CD14-positive monocyte (primary cell): ENCODE measurements around the gene DPP8. TPM values are rescaled to one million over a fixed set of nuclear protein-coding genes. Genes with fewer than 3 reads are reported as not detected.

Experiments
- DNase-seq, 3 donors: peaks; one replicate each; pipeline ENCODE4 v3.0.0-alpha.2; 2011 to 2022
- H2AFZ ChIP-seq: 2 replicates; pipeline ENCODE4 v1.6.0; 2012; ENCODE audit warnings: mild to moderate bottlenecking, low read depth, low read length, inconsistent platforms; ENCODE audit not compliant: insufficient read depth, poor library complexity, severe bottlenecking
- H3K27ac ChIP-seq, 2 donors: 1 replicate in 1 of 2; 2 replicates in 1 of 2; pipeline ENCODE4 v1.5.1; 2012 to 2013; ENCODE audit warnings: low read length in 2 of 2, control low read depth in 1 of 2, inconsistent platforms in 1 of 2, low read depth in 1 of 2, mild to moderate bottlenecking in 1 of 2
- H3K27me3 ChIP-seq, 2 donors: one replicate each; pipeline versions ENCODE4 v1.6.0 to v1.6.1; 2011 to 2013; ENCODE audit warnings: low read length in 2 of 2; ENCODE audit not compliant: control insufficient read depth in 2 of 2, insufficient read depth in 2 of 2
- H3K36me3 ChIP-seq, 2 donors: replicated peaks in 1 of 2; 1 replicate in 1 of 2; 2 replicates in 1 of 2; pipeline versions ENCODE4 v1.5.1 to v1.6.1; 2012 to 2013; ENCODE audit warnings: low read length in 2 of 2, control low read depth in 1 of 2, inconsistent platforms in 1 of 2, mild to moderate bottlenecking in 1 of 2; ENCODE audit not compliant: insufficient read depth in 2 of 2, control insufficient read depth in 1 of 2
- H3K4me1 ChIP-seq, 2 donors: 1 replicate in 1 of 2; 2 replicates in 1 of 2; pipeline versions ENCODE4 v1.5.1 to v1.6.1; 2012 to 2013; ENCODE audit warnings: low read length in 2 of 2, control low read depth in 1 of 2, inconsistent platforms in 1 of 2, mild to moderate bottlenecking in 1 of 2, moderate library complexity in 1 of 2; ENCODE audit not compliant: insufficient read depth in 2 of 2, control insufficient read depth in 1 of 2
- H3K4me2 ChIP-seq: replicated peaks from 2 replicates; pipeline ENCODE3; 2012; ENCODE audit warnings: low read length, moderate library complexity, mild to moderate bottlenecking; ENCODE audit not compliant: poor library complexity, severe bottlenecking; ENCODE audit errors: extremely low read depth
- H3K4me3 ChIP-seq, 3 experiments: fragments of 200-600 bp in 1 of 3; sonication (generic) in 1 of 3; replicated peaks in 1 of 3; 1 replicate in 2 of 3; 2 replicates in 1 of 3; pipeline ENCODE4 v1.5.1; 2011 to 2013; ENCODE audit warnings: low read length in 3 of 3, mild to moderate bottlenecking in 3 of 3, control low read depth in 2 of 3, low read depth in 2 of 3, inconsistent platforms in 1 of 3, moderate library complexity in 1 of 3
- H3K79me2 ChIP-seq: 2 replicates; pipeline ENCODE4 v1.6.0; 2012; ENCODE audit warnings: mild to moderate bottlenecking, control low read depth, inconsistent platforms, low read length, moderate library complexity; ENCODE audit not compliant: insufficient read depth
- H3K9ac ChIP-seq: 2 replicates; pipeline ENCODE4 v1.6.0; 2017; ENCODE audit warnings: low read length, mild to moderate bottlenecking; ENCODE audit not compliant: insufficient read depth, poor library complexity, severe bottlenecking
- H3K9me3 ChIP-seq, 2 donors: replicated peaks in 1 of 2; 1 replicate in 1 of 2; 2 replicates in 1 of 2; pipeline versions ENCODE4 v1.5.1 to v1.6.1; 2012 to 2013; ENCODE audit warnings: low read length in 2 of 2, control low read depth in 1 of 2; ENCODE audit not compliant: control insufficient read depth in 1 of 2, insufficient read depth in 1 of 2
- H4K20me1 ChIP-seq: 2 replicates; pipeline ENCODE4 v1.6.0; 2012; ENCODE audit warnings: mild to moderate bottlenecking, low read length, control low read depth, moderate library complexity; ENCODE audit not compliant: insufficient read depth
- H3K27ac Mint-ChIP-seq, 7 donors: one replicate each; pipeline ENCODE4 v1.8.0; 2020; ENCODE audit warnings: mild to moderate bottlenecking in 7 of 7, mixed read lengths in 7 of 7, moderate library complexity in 6 of 7, inconsistent platforms in 2 of 7
- H3K27me3 Mint-ChIP-seq, 3 donors: one replicate each; pipeline ENCODE4 v1.8.0; 2021 to 2022; ENCODE audit warnings: low read depth in 3 of 3, mild to moderate bottlenecking in 3 of 3, mixed read lengths in 3 of 3, moderate library complexity in 3 of 3, inconsistent platforms in 1 of 3
- H3K36me3 Mint-ChIP-seq, 2 donors: one replicate each; pipeline ENCODE4 v1.8.0; 2020; ENCODE audit warnings: mixed read lengths in 2 of 2, inconsistent platforms in 1 of 2, mild to moderate bottlenecking in 1 of 2
- H3K4me1 Mint-ChIP-seq: one replicate; pipeline ENCODE4 v1.8.0; 2020; ENCODE audit warnings: mild to moderate bottlenecking, mixed read lengths
- H3K4me3 Mint-ChIP-seq, 2 donors: one replicate each; pipeline ENCODE4 v1.8.0; 2020; ENCODE audit warnings: mild to moderate bottlenecking in 2 of 2, mixed read lengths in 2 of 2, moderate library complexity in 1 of 2
- H3K9me3 Mint-ChIP-seq, 7 donors: one replicate each; pipeline ENCODE4 v1.8.0; 2020 to 2022; ENCODE audit warnings: mixed read lengths in 7 of 7, mild to moderate bottlenecking in 6 of 7, moderate library complexity in 6 of 7, inconsistent platforms in 2 of 7
- whole genome bisulfite sequencing: methylation state at CpG from one replicate; pipeline ENCODE4 v1.1.5; 2013; ENCODE audit warnings: missing lambda C conversion rate; ENCODE audit not compliant: insufficient coverage; 5-methylcytosine and 5-hydroxymethylcytosine counted together
- intact Hi-C, 2 donors: fragments of 100-400 bp; cut with micrococcal nuclease; formaldehyde crosslinking; loops; one replicate each; pipeline versions ENCODE4 v1.15.0 to v1.15.1; 2023
- polyA plus RNA-seq, 3 donors: library from polyadenylated mRNA; depleted of rRNA in 1 of 3; unstranded in 2 of 3; stranded (reverse) in 1 of 3; fragments of 300-500 nt in 2 of 3; fragments of >200 nt in 1 of 3; fragmentation: Illumina TruSeq in 2 of 3; gene quantifications; 1 replicate in 2 of 3; 2 replicates in 1 of 3; pipeline ENCODE4 v1.2.3, GENCODE V29; 2012 to 2021
- TF ChIP-seq, protein P1 (sequence below): fragments of 200-600 bp; IDR thresholded peaks from one replicate; pipeline ENCODE4 v1.8.0; 2022; ENCODE audit warnings: antibody characterized with exemption, mild to moderate bottlenecking

The DPP8 gene
- polyA plus RNA-seq, 3 donors, result 18.3 to 48.3 (median 38.7) TPM

DNA sequence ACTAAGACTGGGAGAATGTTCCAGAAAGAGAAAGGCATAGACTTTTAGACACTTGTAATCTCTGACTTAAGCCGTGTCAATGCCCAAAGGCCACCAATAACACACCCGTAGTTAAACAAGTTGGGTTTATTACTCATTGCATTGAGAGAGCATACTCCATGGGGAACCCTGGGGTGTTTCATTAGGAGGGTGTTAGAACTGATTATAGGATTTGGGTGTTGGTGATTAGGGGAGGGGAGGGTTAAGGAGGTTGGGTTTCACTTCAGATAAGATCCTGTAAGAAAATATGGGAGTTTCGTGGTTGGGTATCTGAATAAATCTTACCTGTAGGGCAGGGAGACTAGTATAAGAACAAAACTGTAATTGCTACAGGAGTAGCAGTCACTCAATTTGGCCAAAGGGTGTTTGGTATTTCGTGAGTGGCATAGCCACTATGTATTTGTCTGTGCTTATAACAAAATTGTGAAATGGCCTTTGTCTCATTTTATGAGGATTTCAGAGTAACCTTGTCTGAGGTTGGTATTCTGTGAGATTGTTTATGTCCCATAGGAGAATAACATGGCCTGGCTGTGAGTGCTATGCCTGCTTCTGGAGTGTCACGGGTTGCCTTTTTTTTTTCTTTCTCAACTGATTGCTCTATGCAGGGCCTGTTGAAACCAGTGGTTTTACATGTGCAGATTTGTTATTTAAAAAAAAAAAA, 15.7 kb upstream of the DPP8 start:
- H3K36me3 Mint-ChIP-seq, result peaks cover 0 to 2% of the 10 kb centered on the region in 2 donors
- H3K4me1 Mint-ChIP-seq, result peaks cover 8% of the 10 kb centered on the region
- H2AFZ ChIP-seq, result no peak overlapping the region
- H3K9ac ChIP-seq, result no peak overlapping the region
- H3K27me3 ChIP-seq, result no peaks in the 10 kb centered on the region
- H3K9me3 ChIP-seq, result no peaks in the 10 kb centered on the region
- WGBS, result 97% methylated on average over 2 of the region's 5 CpGs
- TF ChIP-seq, protein P1, sequence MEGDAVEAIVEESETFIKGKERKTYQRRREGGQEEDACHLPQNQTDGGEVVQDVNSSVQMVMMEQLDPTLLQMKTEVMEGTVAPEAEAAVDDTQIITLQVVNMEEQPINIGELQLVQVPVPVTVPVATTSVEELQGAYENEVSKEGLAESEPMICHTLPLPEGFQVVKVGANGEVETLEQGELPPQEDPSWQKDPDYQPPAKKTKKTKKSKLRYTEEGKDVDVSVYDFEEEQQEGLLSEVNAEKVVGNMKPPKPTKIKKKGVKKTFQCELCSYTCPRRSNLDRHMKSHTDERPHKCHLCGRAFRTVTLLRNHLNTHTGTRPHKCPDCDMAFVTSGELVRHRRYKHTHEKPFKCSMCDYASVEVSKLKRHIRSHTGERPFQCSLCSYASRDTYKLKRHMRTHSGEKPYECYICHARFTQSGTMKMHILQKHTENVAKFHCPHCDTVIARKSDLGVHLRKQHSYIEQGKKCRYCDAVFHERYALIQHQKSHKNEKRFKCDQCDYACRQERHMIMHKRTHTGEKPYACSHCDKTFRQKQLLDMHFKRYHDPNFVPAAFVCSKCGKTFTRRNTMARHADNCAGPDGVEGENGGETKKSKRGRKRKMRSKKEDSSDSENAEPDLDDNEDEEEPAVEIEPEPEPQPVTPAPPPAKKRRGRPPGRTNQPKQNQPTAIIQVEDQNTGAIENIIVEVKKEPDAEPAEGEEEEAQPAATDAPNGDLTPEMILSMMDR, result no peak
- peak overlapping the region in 1 of 7 donors; percentile 68 for H3K27ac Mint-ChIP-seq
- intact Hi-C loops, result no loop called here
- H3K4me3 ChIP-seq, result no peak overlapping the region
- H3K4me3 Mint-ChIP-seq, result no peak overlapping the region
- peaks cover 0 to 5% (median 1%) of the 10 kb centered on the region in 3 donors for H3K27me3 Mint-ChIP-seq
- no peak overlapping the region for H3K27ac ChIP-seq
- H3K9me3 Mint-ChIP-seq, result no peaks in the 10 kb centered on the region
- H3K4me1 ChIP-seq, result peaks cover 9 to 16% of the 10 kb centered on the region in 2 donors
- no peaks in the 10 kb centered on the region for H3K36me3 ChIP-seq
- no peaks in the 10 kb centered on the region for H4K20me1 ChIP-seq
- H3K79me2 ChIP-seq, result peaks cover 61% of the 10 kb centered on the region
- no peak for DNase-seq
- H3K4me2 ChIP-seq, result no peak overlapping the region

DNA sequence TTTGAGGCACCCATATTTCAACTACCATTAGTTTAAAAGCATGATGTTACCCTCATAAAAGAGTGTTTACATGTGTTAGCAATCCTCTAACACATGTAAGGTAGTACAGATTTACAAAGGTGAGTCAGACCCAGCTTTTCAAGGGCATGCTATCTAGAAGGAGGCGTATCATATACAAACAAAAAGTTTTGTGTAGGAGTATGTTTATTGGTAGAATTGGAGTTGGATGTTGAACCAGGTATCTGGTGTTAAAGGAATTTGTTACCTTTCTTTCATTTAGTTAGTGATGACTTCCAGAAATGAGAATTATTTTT, 15.2 kb upstream of the DPP8 start:
- H3K9me3 ChIP-seq, result no peaks in the 10 kb centered on the region
- H3K4me1 ChIP-seq, result peaks cover 9 to 16% of the 10 kb centered on the region in 2 donors
- no peak overlapping the region for H3K4me3 ChIP-seq
- no peaks in the 10 kb centered on the region for H3K36me3 ChIP-seq
- peaks cover 8% of the 10 kb centered on the region for H3K4me1 Mint-ChIP-seq
- no peak overlapping the region for H3K4me2 ChIP-seq
- no peak overlapping the region for H3K9ac ChIP-seq
- no peak overlapping the region for H3K27ac Mint-ChIP-seq
- intact Hi-C loops, result no loop called here
- H3K27me3 ChIP-seq, result no peaks in the 10 kb centered on the region
- WGBS, result no CpG with 5 or more reads among the region's 1 CpG
- peaks cover 0 to 5% (median 1%) of the 10 kb centered on the region in 3 donors for H3K27me3 Mint-ChIP-seq
- TF ChIP-seq, protein P1, result no peak
- no peaks in the 10 kb centered on the region for H4K20me1 ChIP-seq
- no peak overlapping the region for H3K4me3 Mint-ChIP-seq
- no peaks in the 10 kb centered on the region for H3K9me3 Mint-ChIP-seq
- no peak overlapping the region for H3K27ac ChIP-seq
- no peak for DNase-seq
- peaks cover 0 to 2% of the 10 kb centered on the region in 2 donors for H3K36me3 Mint-ChIP-seq
- H2AFZ ChIP-seq, result no peak overlapping the region
- peaks cover 61% of the 10 kb centered on the region for H3K79me2 ChIP-seq
